Measurements from ENCODE around the gene SQSTM1.

- TF ChIP-seq, protein P1, sequence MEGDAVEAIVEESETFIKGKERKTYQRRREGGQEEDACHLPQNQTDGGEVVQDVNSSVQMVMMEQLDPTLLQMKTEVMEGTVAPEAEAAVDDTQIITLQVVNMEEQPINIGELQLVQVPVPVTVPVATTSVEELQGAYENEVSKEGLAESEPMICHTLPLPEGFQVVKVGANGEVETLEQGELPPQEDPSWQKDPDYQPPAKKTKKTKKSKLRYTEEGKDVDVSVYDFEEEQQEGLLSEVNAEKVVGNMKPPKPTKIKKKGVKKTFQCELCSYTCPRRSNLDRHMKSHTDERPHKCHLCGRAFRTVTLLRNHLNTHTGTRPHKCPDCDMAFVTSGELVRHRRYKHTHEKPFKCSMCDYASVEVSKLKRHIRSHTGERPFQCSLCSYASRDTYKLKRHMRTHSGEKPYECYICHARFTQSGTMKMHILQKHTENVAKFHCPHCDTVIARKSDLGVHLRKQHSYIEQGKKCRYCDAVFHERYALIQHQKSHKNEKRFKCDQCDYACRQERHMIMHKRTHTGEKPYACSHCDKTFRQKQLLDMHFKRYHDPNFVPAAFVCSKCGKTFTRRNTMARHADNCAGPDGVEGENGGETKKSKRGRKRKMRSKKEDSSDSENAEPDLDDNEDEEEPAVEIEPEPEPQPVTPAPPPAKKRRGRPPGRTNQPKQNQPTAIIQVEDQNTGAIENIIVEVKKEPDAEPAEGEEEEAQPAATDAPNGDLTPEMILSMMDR (IDR thresholded peaks at IDR 0.05) = no peak
- TF ChIP-seq ATF1 (CRISPR knock-in tag; IDR thresholded peaks at IDR 0.05) = no peak
- TF ChIP-seq ZNF416 (CRISPR knock-in tag; IDR thresholded peaks at IDR 0.05) = no peak
- no peak for TF ChIP-seq MXD4 (CRISPR knock-in tag; IDR thresholded peaks at IDR 0.05; ENCODE audit: borderline replicate concordance)
- TF ChIP-seq GABPB1 (CRISPR knock-in tag; IDR thresholded peaks at IDR 0.05) = no peak
- TF ChIP-seq MLX (CRISPR knock-in tag; IDR thresholded peaks at IDR 0.05) = no peak
- TF ChIP-seq KAT7 (CRISPR knock-in tag; IDR thresholded peaks at IDR 0.05; ENCODE audit: borderline replicate concordance) = no peak
- TF ChIP-seq ZBTB21 (CRISPR knock-in tag; IDR thresholded peaks at IDR 0.05; ENCODE audit: borderline replicate concordance) = no peak
- no peak for TF ChIP-seq FOXK1 (CRISPR knock-in tag; IDR thresholded peaks at IDR 0.05)
- TF ChIP-seq JUN (CRISPR knock-in tag; IDR thresholded peaks at IDR 0.05) = no peak
- TF ChIP-seq ESRRA (CRISPR knock-in tag; IDR thresholded peaks at IDR 0.05; ENCODE audit: borderline replicate concordance) = no peak
Measured at GRCh38 chr5:179794171-179794570, 26.5 kb upstream of the SQSTM1 start.

Data from WTC11 (cell line).